Embryonic facial prominence (tissue), 1 donor: Measurements from ENCODE around the gene KHSRP.
"Not testable (repeated sequence)": the region's sequence is repeated elsewhere in the genome, so short reads cannot be mapped to it uniquely, and the experiment has no call there.

ENCODE experiments used
- DNase-seq: peaks from one replicate; pipeline ENCODE4 v3.0.0-alpha.2; 2016; ENCODE audit errors: extremely low spot score

The KHSRP gene

DNA sequence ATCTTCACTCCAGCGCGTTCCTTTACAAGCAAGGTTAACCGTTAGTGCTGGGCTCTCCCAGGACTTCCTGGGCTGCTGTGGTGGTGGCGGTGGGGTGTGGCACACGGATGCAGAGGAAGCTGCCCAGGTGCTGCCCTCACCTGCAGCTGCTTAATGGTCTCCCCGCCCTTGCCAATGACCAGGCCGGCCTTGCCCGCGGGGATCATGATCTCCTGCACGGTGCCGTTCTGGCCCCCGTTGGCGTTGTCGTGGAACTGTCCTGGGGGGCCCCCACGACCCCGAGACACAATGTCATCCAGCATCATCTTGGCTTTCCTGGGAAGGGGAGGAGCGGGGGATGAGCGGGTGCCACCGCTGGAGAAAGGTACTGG, 6.1 kb downstream of the KHSRP start:
- no peak for DNase-seq

DNA sequence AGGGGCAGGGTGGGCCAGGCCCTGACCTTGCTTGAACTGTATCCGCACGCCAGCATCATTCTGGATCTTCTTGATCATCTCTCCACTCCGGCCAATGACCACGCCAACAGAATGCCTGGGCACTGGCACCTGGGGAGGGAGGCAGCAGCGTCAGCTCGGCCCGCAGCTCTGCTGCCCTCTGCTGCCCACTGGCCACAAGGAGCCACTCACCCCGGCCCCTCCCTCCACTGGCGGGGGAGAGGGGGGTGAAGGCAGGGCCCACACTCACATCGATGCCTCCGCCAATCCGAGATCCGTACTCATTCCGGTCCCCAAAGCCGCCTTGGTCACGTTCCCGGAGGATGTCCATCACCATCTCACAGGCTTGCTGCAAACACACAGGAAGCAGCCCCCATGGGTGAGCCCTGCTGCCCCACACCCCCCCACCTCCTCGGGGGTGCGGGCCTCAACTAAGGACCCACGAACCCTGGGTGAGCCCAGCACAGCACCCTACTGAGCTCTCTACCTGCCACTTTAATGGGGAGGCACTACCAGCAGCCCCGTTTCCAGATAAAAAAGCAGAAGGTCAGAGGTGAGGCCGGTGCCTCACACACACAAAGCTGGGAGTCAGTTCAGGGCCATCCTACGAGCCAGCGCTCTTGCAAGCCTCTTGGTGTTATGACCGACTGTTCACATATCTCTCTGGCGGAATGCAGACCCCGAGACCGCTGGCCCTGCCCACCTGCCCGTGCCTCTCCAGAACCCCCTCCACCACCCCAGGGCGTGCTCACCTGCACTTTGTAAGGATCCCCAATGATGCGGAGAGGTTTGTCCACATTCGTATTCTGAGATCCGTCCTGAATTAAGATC, 6.7 kb downstream of the KHSRP start:
- DNase-seq, result no peak

DNA sequence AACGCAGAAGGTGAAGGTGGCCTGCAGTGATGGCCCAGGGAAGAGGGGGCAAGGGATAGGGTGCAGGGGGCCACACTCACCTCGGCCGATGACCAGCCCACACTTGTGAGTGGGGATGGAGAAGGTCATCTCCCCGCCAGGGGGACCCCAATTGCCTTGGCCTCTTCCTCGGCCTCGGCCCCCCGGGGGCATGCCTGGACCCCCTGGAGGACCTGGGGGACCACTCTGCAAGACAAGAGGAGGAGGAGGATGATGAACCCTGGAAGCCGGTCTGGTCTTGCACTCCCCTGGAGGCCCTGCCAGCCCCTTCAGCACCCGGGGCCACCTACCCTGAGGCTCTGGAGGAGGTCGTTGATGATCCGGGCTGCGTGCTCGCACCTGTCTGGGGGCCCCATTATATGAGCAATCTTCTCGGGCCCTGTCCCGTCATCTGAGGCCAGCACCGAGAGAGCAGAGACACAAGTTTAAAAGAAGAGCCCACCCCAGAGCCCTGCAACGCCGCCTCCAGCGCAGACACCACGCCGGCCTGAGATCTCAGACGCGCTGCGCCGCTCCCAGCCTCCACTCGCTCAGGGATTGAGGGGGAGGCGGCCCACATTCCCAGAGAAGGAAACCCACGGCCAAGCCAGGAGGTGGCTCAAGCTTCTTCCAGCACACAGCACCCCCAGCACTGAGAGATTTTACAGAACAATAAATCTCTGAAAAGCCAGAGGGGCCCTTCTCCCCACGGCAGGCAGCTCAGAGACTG, 7.8 kb downstream of the KHSRP start:
- no peak for DNase-seq

DNA sequence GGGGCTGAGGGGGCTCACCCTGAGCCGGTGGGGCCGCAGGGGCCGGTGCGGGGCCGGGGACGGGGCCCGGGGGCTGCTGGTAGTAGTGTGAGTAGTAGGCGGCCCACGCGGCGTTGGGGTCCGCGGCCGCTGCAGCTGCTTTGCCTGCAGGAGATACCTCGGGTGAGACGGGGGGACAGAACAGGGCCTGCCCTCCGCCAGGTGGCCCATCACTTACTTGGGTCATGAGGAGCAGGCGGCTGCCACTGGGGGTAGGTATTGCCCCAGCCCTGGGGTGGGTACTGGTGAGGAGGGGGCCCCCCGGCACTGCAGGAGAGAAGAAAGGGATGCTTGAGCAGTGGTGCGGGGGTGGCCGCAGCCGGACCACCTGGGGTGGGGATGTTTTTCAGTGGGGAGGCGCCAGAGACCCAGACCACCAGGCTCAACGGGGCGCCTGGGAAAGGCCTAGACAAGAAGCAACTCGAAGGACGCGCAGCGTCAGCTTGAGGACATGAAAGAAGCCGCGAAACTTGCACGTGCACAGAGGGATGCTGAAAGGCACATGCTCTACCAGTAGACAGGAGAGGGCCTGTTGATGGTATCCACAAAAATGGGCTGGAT, 8.9 kb downstream of the KHSRP start:
- no peak for DNase-seq

DNA sequence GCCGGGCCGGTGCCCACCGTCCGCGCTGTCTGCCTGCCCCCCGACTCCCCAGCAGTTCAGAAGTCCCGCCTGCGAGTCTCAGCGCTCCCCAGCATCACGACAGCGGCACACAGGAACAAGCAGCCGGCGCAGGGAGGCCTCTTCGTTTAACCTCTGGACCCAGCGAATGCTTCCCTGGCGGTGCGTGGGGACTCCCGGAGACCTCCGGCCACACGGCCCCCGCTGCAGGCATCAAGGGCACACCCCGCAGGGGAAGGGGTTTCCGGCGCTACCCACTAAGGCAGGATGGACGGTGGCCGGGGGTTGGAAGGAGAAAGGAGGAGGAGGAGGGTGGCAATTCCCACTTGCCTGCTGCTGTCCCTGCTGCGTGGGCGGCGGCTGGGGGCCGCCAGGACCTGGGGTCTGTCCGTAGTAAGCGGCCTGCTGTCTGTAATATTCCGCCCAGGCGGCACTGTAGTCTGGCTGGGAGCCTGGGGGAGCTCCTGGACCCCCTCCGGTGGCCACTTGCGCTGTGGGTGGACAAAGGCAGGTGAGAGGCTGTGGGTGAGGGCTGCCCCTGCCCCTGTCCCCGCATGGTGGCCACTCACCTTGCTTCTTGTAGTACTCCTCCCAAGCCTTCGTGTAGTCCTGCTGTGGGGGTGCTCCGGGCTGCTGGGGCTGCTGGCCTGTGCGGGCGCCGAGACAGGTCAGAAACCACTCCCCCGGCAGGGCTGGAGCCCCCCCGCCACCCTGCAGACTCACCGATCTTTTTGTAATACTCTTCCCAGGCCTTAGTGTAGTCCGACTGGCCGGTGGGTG, 9.6 kb downstream of the KHSRP start:
- DNase-seq, result no peak

DNA sequence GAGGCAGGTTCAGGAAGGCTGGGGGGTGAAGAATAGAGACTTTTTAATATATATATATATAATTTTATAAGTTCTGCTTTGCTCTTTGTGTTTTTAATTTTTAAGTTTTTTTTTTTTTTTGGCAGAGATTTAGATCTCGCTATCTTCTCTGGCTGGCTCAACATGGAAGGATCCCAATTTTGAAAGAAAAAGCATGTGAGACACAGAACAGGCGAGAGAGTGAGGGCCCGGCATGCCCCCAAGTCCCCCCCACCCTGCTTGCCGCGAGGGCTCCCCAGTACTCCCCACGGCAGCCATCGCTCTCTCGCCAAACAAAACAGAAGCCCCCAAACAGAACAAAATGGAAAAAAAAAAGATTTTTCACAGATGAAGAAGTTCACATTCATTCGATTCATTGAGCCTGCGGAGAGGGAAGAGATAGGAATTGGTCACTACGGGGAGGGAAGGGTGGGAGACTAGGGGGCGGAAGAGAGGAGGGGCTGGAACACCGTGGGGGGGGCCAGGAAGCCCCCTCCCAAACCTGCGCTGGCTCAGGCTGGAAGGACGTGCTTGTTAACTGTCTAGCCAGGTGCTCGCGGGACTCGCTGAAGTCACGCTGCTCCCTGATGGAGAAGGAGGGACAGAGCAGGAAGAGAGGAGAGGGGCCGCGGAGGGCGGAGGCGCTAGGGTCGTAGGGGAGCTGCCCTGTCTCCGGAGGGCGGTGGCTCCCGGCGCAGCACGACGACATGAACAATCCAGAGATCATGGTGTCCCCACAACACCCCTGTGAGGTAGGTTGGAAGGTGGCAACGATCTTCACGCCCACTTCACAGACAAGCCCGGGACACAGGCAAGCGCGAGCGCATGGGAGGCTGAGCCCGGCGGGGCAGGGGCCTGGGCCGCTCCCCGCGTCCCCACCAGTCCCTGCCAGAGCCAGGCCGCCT, 10.6 kb downstream of the KHSRP start:
- no peak for DNase-seq

DNA sequence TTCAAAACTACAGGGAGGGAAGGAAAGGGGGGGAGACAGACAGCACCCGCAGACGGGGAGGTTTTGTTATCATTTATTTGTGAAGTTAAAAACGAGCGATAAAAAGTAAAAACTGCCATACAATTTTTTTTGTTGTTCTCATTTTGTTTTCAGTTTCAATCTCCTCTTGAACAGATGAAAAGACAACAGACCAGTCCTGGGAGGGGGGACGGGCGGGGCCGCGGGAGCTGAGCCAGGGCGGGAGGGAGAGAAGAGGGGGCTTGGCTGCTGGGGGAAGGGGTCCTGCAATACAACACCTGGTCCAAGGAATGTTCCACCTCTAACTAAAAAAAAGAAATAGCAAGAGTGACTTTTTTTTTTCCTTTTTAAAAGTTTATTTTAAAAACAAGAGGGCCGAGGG, 11.3 kb downstream of the KHSRP start:
- no peak for DNase-seq

DNA sequence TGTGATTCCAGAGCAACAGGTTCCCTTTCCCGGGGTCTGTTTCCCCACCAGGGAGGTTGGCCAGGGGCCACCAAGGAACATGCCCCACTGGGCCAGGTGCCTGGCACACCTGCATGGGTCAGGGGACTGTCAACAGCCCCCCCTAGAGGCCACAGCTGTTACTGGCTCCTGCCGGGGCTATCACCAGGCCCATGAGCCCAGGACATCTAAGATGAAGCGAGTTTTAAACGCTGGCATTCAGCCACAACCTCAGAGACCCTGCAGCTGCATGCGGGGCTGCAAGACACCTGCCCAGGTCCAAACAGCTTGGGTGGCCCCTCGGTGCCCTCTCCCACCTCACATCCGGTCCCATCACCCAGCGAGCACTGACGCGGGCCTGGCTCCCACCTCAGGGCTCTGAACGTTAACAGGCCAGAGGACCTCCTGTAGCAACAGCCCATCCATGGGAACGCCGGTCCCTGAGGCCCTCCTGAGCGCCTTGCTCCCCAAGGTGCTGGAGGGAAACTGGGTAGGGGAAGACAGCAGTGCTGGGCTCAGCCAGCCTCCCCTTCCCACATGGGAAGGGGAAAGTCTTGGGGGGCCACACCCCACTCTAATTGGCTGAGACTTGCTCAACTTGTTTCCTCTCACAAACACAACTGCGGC, 12.0 kb downstream of the KHSRP start:
- DNase-seq, result no peak

DNA sequence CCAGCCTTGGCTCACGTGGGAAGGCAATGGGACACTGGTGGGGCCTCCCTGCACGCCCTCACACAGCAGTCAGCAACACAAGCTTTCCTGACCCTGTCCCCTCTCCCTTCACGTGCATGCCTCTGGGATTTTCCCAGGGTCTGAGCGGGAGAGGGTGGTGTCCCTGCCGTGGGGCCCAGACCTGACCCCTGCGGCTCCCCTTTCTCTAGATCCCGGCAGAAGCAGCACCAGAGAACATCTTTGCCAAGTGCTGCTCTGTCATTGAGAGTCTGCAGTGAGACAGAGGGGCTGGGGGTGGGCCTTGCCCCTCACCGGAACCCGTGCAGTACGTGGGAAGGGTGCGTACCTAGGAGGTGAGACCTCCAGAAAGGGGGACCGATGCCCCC, 12.6 kb downstream of the KHSRP start:
- no peak for DNase-seq

DNA sequence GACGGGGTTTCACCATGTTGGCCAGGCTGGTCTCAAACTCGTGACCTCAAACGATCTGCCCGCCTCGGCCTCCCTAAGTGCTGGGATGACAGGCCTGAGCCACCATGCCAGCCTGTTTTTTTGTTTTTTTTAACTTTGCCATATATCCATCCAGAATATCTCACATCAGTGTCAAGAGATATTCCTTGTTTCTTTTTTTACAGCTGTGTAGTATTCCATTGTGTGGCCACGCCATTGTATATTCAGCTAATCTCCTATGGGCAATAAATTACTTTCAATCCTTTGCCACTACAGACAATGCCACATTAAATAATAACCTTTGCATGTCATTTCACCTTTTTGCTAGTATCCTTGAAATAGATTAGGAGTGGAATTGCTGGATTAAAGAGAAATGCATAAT, 15.3 kb downstream of the KHSRP start:
- DNase-seq, result no peak

DNA sequence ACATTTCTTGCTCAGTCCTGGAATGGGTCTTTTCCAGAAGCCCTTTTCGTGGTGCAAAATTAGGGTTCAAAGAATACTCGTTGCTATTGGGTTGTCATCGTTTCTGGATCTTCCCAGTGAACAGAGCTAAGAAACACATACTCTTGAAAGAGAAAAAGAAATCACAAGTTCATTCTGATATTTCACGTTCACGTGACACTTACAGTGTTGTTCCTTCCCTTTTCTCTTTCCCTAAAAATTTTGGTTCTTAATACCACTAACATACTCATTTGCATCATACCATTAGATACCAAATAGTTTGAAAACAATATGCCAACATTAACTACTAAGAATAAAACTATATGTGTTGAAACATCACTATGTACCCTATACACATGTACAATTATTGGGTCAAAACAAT, 18.2 kb downstream of the KHSRP start:
- no peak for DNase-seq

DNA sequence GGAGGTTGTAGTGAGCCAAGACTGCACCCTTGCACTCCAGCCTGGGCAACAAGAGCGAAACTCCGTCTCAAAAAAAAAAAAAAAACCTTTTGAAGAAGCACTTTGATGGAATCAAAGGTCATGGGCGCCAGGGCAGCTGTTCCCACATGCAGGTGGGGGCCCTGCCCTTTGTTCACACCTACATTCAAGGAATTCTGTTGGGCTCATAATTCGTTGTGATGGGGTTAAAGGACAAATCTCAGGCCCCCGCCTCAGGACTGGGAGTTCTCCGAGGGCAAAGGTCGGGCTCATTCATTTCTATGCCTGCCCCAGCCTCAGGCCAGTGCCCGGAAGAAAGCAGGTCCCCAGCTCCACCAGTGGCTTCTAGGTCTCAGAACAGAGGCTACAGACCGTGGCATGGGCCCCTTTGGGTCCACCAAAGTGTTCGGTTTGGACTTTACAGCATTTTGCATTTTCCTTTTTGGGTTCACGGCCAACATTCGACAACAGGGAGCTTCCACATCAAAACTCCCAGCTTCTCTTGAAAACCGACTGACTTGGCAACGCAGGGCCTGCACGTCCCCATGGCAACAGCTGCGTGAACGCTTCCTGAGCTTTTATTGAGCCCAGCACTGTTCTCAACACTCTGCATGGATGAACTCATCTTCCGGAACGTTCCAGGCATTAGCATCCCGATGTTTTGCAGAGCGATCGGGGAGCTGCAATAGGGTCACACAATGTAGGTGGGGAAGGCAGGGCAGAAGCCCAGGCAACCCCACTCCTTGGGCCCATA, 21.6 kb downstream of the KHSRP start:
- peak; percentile 75 for DNase-seq

DNA sequence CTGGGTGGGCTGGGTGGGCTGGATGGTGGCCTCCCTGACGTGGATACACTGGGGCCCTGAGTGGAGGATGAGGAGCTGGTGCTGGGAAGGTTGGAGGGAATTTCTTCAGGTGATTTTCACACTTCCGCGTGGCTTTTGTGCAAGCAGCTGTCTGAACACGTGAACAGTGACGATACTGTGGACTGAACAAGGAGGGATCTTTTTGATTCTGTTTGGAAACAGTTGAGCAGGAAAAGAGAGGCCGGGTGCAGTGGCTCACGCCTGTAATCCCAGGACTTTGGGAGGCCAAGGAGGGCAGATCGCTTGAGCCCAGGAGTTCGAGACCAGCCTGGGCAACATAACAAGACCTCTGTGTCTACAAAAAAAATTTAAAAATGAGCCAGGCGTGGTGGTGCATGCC, 22.6 kb downstream of the KHSRP start:
- no peak for DNase-seq

DNA sequence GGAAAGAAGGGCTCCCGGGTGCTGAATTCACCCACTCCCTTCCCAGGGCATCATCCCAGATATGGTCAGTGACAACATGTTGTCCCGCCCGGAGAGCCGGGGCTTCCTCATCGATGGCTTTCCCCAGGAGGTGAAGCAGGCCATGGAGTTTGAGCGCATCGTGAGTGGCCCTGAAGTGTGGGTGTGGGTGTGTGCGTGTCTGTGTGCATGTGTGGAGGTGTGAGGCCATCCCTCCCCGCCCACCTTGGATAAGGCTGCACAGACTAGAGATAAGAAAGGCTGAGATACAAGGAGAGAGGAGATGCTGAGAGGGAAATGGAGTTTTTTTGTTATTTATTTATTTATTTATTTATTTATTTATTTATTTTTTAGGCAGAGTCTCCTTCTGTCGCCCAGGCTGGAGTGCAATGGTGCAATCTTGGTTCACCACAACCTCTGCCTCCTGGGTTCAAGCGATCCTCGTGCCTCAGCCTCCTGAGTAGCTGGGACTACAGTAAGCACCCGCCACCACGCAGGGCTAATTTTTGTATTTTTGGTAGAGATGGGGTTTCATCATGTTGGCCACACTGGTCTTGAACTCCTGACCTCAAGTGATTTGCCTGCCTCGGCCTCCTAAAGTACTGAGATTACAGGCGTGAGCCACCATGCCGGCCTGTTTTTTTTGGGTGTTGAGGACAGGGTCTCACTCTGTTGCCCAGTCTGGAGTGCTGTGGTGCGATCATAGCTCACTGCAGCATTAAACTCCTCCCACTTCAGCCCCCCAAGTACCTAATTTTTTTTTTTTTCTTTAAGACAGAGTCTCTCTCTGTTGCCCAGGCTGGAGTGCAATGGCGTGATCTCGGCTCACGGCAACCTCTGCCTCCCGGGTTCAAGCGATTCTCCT, 24.3 kb downstream of the KHSRP start:
- DNase-seq, result not testable (repeated sequence)

DNA sequence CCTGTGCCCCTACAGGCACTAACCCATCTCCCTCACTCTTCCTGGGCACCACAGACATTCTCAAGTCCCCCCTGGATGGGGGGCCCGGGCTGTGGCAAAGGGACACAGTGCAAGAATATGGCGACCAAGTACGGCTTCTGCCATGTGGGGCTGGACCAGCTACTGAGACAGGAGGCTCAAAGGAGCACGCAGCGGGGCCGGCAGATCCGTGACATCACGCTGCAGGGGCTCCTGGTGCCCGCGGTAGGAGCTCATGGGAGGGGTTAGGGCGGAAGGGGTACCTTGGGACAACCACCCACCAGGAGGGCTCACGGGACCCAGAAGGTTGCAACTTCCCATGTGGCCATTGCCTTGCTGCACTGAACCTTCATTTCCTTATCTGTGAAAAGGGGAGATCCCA, 28.3 kb downstream of the KHSRP start:
- DNase-seq, result no peak

DNA sequence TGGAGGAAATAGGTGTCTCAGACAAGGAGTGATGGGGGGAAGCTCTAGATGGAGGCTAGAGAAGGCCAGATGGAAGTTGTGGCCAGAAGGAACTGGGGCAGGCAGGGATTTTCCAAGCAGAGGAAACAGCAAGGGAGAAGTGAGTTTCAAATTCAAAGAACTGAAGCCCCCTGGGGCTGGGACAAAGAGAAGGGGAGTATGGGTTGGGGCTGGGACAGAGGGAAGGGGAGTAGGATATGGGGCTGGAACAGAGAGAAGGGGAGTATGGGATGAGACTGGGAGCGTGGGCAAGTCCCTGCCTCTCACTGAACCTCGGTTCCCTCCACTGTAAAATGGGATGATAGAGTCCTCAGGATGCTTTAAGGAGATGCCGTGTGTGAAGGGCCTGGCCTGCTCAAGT, 29.8 kb downstream of the KHSRP start:
- no peak for DNase-seq

DNA sequence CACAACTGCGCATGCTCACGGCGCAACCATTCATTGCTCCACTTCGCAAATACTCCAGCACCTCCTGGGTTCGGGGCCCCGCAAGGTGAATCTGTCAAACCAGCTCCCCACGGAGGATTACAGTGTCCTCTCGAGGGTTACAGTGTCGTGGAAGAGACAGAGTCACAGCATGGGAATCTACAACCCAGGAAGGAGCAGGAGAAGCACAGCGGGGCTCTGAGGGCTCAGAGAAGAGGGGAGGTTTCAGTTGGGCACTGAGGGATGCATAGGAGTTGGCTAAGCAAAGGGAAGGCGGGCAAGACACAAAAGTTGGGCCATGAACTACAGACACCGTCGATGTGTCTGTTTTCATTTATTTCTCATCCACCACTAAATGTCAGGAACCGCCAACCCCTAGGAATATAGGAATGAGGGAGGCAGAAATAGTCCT, 30.6 kb downstream of the KHSRP start:
- DNase-seq, result no peak

DNA sequence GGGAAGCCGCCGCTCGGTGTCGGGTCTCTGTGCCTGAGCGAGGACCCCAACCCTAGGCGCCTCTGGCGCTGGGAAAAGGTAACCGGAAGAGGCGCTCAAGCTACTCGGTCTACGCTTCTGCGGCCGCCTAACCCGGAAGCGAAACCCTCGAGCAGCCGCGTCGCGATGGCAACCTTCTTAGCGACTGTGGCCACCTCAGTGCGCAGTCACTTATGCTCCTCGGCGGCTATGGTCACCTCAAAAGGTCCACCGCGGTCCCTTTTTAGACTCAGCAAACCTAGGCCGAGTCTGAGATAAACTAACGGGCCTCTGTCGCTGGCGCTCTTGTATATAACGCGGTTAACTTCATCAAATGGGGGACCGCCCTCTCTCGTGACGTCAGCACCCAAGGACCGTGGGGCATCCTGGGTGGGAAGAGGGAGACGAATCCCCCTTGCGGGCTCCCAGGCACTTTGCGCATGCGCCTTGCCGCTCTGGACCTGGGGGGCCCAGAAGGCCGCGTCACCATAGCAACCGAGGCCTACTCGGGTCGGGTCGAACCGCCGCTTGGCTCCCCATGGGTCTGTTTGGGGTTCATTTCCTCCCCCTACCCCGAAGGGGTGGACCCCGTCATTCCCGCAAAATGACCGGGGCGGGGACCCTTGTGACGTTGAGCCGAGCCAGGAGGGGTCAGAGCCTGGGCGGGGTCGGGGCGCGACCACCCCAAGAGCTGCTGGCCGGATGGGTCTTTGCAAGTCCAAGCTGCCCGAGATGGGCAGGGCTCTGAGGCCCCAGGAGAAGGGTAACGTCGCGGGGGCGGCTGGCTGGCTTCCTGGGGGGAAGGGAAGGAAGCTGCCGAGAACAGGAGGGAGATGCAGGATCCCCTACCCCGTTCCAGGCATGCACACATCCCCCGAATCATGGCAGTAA, 31.3 kb downstream of the KHSRP start, which contains the start of gene GTF2F1:
GTF2F1 (minus strand) TSS at position 91 of the 909 bp plus-strand sequence. CDS start 169 bp downstream, outside the sequence.
- DNase-seq, result peak; percentile 95
